ENCODE results near the gene NOG.
A peak's percentile ranks its signal among the peaks of the same experiment; 100 is the strongest.

NOG gene

DNA sequence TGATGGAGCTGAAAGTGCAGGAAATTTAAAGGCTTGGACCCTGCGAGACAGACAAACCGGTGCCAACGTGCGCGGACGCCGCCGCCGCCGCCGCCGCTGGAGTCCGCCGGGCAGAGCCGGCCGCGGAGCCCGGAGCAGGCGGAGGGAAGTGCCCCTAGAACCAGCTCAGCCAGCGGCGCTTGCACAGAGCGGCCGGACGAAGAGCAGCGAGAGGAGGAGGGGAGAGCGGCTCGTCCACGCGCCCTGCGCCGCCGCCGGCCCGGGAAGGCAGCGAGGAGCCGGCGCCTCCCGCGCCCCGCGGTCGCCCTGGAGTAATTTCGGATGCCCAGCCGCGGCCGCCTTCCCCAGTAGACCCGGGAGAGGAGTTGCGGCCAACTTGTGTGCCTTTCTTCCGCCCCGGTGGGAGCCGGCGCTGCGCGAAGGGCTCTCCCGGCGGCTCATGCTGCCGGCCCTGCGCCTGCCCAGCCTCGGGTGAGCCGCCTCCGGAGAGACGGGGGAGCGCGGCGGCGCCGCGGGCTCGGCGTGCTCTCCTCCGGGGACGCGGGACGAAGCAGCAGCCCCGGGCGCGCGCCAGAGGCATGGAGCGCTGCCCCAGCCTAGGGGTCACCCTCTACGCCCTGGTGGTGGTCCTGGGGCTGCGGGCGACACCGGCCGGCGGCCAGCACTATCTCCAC lies at the start of gene NOG:
Gene NOG, plus strand, starts transcription at position 54 of the 674 bp plus-strand sequence. Its CDS starts 525 bp downstream, at position 579.
- DNase-seq = peak; percentile 79

DNA sequence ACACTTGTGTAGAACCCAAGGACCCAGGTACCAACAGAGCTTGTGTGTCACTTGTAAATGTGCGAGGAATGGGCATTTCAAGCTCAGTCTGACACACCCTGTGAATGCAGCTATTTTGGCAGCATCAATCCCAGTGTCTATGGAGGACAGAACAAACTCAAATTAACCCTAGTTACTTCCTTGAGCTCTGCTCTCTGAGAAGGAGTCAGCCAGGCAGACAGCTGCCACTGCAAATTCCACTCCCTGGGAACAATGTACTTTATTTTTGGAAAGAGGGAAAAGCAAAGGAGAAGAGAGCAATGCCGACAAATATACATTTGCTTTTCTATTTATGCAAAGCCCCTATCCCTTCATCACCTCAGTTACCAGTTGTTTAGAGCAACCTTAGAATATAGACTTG lies 48.4 kb upstream of the NOG start:
- DNase-seq = no peak

DNA sequence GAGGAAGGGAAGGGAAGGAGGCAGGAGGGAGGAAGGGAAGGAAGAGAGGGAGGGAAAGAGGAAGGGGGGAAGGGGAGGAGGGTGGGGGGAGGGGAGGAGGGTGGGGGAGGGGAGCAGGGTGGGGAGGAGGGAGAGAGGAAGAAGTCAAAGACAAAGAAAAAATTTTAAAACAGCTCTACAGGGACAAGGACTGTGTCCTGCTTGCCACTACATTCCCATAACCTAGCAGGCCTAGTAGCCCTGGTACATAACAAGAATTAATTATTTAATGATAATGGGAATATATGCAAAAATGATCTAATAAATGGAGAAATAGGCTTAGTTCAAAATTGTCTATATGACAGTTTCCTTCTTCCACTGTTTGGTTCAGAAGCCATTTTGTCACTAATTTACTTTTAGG lies 47.6 kb upstream of the NOG start:
- DNase-seq = no peak

DNA sequence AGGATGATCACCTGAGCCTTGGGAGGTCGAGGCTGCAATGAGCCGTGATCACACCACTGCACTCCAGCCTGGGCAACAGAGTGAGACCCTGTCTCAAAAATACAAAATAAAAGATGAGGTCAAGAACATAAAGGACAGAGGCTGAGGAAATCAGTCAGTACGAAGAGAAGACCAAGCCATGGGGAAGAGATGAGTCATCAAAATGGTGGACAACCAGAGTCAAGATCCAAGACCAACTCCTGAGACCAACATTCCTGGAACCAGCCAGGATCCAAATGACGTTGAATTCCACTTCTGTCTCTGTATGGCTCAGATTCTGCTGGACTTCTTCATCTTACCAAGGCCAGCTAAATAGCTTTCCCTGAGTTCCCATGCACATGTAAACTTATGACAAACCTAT lies 44.8 kb upstream of the NOG start:
- no peak for DNase-seq

- peak; percentile 55 for DNase-seq
Observed at GRCh38 chr17:56549501-56549900, 44.0 kb upstream of the NOG start.

- no peak for DNase-seq
Observed at GRCh38 chr17:56557682-56558081, 35.8 kb upstream of the NOG start.

DNA sequence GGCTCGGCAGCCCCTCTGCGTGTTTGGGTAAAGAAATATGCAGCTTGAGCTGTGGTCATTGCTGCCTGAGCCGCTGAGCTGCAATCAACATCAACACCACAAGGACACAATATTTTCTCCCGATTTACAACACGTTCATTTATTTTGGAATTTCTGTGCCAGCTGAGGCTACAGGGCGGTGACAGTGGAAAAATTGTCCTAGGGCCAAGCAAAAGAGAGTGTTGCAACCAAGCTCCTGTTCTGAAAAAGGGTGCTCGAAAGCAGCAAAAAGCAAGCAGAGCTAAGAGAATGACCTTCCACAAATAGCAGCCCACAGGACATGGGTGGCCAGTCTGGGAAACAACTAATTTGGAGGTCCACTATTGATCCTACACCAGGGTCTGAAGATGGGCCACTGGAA lies 35.4 kb upstream of the NOG start:
- no peak for DNase-seq

DNA sequence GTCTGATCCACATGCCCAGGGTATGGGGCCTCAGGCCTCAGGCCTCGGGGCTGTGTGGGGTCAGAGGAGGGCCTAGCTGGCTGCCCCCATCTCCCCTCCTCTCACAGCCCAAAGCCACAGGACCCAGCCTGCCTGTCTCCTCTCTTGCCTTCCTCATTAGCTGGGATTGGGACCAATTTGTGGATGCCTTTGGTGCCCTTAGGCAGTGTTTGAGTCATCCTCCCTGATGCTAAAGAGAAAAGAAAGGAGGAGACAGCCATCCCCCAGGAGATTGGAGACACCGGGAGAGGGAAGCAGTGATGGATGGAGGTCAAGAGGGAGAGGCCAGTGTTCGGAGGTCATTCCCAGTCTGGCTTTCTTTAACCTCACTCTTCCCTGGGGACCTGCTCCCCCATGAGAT lies 23.3 kb upstream of the NOG start:
- DNase-seq = no peak

DNA sequence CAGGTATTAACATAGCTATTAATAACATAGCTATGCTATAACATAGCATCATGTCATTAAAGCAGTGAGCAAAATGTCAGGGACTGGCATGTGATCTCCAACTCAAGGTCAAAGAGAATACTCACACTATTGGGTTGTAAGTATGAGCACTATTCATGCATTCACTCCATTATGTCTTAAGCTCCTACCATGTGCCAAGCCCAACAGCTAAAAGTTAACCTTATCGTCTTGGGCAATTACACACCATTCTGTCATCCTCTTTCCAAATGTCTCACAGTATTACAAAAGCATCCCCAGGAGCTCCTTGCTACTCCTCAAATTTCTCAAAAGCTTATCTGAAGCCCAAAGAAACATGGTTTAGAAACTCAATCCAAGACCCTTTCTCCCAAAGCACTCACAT lies 22.0 kb upstream of the NOG start:
- DNase-seq = no peak

GRCh38 chr17:56577190-56577842 lies 16.2 kb upstream of the NOG start:
- no peak for DNase-seq

GRCh38 chr17:56577843-56578204 lies 15.7 kb upstream of the NOG start:
- DNase-seq = peak; percentile 53

GRCh38 chr17:56581635-56582627 lies 11.6 kb upstream of the NOG start:
- no peak for DNase-seq

DNA sequence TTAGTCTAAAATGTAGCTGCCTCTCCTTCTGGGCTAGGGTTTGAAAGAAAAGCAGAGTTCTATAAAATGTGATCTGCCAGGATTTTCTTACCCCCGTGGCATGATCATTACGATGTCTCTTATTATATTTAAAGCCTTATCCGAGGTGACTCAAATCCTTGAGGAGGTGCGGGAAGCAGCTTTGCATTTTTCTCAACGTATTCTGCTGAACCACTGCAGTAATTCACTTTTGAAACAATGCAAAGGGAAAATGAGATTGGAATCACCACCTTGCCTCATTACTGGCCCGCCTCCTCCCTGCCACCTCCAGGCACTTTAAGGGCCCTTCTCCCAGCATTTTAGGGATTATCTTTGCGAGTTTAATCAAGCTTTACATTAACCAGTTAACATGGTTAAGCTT lies 9.7 kb upstream of the NOG start:
- DNase-seq = no peak

DNA sequence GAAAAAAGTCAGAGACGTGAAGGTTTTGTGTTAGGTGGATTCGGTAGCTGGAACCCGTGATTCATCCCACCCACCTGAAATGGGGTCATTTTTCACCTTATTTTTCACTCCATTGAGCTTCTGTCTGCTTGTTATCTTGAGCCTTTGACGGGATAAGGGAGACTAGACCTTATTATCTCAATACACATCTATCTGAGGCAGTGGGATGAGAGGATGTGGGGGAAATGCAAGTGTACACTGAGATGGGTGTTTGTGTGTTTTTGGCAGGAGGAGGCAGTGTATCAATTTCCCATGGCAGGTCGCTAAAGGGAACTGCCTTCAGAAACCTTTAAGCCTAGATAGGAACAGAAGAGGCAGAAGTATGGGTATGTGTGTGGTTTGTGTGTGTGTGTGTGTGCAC lies 6.2 kb upstream of the NOG start:
- DNase-seq = no peak

- DNase-seq = peak; percentile 73
Observed at GRCh38 chr17:56592487-56593085, 913 bp upstream of the NOG start.

DNA sequence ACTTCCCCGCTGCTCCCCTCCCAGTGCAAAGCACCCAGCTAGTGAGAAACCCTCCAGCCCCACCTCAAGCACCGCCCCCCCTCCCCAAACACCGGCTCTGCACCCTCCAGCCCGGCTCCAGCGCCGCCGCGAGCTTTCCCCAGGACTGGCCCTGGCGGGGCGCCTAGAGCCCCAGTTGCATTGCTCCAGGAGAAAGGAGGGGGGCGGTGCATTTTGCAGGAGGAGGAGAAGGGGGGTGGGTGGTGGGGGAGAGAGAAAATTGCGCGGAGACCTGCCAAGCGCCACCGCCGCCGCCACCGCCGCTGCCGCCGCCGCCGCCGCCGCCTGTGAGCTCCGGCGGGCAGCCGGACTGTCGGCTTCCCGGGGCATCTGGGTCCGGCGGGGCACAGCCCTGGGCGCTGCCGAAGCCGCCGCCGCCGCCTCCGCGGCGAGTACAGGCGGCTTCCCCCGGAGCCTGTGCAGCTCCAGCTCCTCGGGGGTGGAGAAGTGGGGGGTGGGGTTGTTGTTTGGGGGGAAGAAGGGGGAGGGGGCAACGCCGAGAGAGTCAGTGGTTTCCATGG lies 333 bp upstream of the NOG start:
- peak; percentile 73 for DNase-seq

GRCh38 chr17:56594320-56595107 lies 1.0 kb downstream of the NOG start:
- peak; percentile 49 for DNase-seq

DNA sequence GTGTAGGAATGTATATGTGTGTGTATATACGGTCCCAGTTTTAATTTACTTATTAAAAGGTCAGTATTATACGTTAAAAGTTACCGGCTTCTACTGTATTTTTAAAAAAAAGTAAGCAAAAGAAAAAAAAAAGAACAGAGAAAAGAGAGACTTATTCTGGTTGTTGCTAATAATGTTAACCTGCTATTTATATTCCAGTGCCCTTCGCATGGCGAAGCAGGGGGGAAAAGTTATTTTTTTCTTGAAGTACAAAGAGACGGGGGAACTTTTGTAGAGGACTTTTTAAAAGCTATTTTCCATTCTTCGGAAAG lies 1.6 kb downstream of the NOG start:
- DNase-seq = no peak

GRCh38 chr17:56595831-56596690 lies 2.6 kb downstream of the NOG start:
- peak; percentile 45 for DNase-seq

GRCh38 chr17:56596691-56597494 lies 3.4 kb downstream of the NOG start:
- no peak for DNase-seq

Data from right hindlimb (tissue), 1 donor.